Measurements from ENCODE around the gene CAPN12. TPM values are rescaled to one million over a fixed set of nuclear protein-coding genes. Genes with fewer than 3 reads are reported as not detected.

The CAPN12 gene
- total and polyA plus RNA-seq, 2 experiments from 2014 or later, result 19.1 to 20.5 TPM

DNA sequence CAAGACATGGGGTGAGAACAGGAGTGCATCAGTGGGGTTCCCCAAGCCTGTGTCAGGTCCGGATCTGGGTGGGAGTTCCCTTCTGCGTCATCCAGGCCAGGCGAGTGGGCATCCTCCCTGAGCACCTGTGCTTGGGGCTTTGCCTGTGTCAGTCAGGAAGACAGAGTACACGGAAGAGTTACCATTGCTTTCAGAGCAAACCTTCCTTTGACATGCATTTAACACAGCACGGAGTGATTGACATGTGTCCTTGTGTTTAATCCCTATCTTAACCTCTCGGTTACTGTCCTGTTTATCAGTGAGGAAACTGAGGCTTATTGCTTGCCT is 47.6 kb downstream of the CAPN12 start (continued):
- TF ChIP-seq, protein P1, sequence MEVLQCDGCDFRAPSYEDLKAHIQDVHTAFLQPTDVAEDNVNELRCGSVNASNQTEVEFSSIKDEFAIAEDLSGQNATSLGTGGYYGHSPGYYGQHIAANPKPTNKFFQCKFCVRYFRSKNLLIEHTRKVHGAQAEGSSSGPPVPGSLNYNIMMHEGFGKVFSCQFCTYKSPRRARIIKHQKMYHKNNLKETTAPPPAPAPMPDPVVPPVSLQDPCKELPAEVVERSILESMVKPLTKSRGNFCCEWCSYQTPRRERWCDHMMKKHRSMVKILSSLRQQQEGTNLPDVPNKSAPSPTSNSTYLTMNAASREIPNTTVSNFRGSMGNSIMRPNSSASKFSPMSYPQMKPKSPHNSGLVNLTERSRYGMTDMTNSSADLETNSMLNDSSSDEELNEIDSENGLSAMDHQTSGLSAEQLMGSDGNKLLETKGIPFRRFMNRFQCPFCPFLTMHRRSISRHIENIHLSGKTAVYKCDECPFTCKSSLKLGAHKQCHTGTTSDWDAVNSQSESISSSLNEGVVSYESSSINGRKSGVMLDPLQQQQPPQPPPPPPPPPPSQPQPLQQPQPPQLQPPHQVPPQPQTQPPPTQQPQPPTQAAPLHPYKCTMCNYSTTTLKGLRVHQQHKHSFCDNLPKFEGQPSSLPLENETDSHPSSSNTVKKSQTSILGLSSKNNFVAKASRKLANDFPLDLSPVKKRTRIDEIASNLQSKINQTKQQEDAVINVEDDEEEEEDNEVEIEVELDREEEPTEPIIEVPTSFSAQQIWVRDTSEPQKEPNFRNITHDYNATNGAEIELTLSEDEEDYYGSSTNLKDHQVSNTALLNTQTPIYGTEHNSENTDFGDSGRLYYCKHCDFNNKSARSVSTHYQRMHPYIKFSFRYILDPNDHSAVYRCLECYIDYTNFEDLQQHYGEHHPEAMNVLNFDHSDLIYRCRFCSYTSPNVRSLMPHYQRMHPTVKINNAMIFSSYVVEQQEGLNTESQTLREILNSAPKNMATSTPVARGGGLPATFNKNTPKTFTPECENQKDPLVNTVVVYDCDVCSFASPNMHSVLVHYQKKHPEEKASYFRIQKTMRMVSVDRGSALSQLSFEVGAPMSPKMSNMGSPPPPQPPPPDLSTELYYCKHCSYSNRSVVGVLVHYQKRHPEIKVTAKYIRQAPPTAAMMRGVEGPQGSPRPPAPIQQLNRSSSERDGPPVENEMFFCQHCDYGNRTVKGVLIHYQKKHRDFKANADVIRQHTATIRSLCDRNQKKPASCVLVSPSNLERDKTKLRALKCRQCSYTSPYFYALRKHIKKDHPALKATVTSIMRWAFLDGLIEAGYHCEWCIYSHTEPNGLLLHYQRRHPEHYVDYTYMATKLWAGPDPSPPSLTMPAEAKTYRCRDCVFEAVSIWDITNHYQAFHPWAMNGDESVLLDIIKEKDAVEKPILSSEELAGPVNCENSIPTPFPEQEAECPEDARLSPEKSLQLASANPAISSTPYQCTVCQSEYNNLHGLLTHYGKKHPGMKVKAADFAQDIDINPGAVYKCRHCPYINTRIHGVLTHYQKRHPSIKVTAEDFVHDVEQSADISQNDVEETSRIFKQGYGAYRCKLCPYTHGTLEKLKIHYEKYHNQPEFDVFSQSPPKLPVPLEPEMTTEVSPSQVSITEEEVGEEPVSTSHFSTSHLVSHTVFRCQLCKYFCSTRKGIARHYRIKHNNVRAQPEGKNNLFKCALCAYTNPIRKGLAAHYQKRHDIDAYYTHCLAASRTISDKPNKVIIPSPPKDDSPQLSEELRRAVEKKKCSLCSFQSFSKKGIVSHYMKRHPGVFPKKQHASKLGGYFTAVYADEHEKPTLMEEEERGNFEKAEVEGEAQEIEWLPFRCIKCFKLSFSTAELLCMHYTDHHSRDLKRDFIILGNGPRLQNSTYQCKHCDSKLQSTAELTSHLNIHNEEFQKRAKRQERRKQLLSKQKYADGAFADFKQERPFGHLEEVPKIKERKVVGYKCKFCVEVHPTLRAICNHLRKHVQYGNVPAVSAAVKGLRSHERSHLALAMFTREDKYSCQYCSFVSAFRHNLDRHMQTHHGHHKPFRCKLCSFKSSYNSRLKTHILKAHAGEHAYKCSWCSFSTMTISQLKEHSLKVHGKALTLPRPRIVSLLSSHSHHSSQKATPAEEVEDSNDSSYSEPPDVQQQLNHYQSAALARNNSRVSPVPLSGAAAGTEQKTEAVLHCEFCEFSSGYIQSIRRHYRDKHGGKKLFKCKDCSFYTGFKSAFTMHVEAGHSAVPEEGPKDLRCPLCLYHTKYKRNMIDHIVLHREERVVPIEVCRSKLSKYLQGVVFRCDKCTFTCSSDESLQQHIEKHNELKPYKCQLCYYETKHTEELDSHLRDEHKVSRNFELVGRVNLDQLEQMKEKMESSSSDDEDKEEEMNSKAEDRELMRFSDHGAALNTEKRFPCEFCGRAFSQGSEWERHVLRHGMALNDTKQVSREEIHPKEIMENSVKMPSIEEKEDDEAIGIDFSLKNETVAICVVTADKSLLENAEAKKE (CRISPR knock-in tag; IDR thresholded peaks at IDR 0.05), result no peak
- TF ChIP-seq, protein P2, sequence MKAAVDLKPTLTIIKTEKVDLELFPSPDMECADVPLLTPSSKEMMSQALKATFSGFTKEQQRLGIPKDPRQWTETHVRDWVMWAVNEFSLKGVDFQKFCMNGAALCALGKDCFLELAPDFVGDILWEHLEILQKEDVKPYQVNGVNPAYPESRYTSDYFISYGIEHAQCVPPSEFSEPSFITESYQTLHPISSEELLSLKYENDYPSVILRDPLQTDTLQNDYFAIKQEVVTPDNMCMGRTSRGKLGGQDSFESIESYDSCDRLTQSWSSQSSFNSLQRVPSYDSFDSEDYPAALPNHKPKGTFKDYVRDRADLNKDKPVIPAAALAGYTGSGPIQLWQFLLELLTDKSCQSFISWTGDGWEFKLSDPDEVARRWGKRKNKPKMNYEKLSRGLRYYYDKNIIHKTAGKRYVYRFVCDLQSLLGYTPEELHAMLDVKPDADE (IDR thresholded peaks at IDR 0.05), result no peak
- TF ChIP-seq NANOG (IDR thresholded peaks at IDR 0.05; ENCODE audit: borderline replicate concordance) (no peak), EZH2 (IDR thresholded peaks at IDR 0.05; ENCODE audit: low read depth, unreplicated experiment) (no peak), ZNF114 (CRISPR knock-in tag; IDR thresholded peaks at IDR 0.05) (no peak), EZH2phosphoT487 (IDR thresholded peaks at IDR 0.05; ENCODE audit: unreplicated experiment) (no peak)

DNA sequence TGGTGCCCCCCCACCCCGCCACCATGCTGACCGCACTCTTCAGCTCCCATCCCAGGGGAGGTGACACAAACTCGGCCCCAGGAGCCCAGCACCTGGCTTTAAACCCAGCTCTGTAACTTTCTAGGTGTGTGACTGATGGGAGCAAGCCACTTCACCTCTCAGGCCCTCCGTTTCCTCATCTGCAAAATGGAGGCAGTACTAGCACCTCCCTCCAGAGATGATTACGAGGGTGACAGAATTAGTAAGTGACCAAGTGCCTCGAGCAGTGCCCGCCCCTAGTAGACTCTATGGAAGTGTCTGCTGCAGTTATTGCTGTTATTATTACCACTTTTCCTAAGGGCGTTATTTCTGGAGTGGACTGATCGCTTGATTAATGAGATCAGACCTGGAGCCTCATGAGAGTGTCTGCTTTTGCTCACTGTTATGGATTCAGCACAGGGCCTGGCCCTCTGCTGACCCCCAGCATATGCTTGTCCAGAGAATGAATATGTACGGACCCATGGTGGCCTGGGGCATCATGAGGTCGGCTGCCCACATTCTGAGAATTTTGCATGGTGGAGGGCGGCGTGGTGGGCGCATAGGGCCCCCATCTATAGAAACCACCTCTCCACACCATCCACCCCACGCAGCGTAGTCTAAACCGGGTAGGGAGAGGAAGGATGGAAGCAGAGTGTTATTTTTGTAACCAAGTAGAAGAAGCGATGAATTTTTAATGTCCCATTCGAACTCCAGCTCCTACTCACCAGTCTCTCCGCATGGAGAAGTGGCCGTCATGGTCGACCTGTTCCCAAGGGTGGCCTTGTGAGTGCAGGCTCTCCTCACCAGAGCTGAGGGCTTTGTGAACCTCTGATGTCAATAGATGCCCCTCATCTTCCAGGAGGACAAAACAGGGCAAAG is 48.2 kb downstream of the CAPN12 start:
- H3K27me3 ChIP-seq (ENCODE audit: insufficient read depth), result no peaks in the 10 kb centered on the region
- H3K9me3 Mint-ChIP-seq, result no peaks in the 10 kb centered on the region
- peak overlapping the region; percentile 55; the same call in 1 of the 2 replicates for H3K27ac ChIP-seq (ENCODE audit: low read depth)
- H3K36me3 Mint-ChIP-seq (ENCODE audit: low read depth), result peaks cover 39% of the 10 kb centered on the region
- H3K4me3 ChIP-seq, result no peak overlapping the region
- H3K36me3 ChIP-seq (ENCODE audit: insufficient read depth), result peaks cover 4% of the 10 kb centered on the region; the same call in 1 of the 2 replicates
- no peak for ATAC-seq
- H3F3A ChIP-seq (replicated peaks; ENCODE audit: low read depth), result peaks cover 9% of the 10 kb centered on the region; the same call in 1 of the 2 replicates
- H3K4me3 Mint-ChIP-seq, result no peak overlapping the region
- no peaks in the 10 kb centered on the region for H3K9me2 ChIP-seq (ENCODE audit: insufficient read depth)
- H3K4me1 Mint-ChIP-seq, result peaks cover 75% of the 10 kb centered on the region
- H3K79me2 ChIP-seq (replicated peaks; ENCODE audit: insufficient read depth), result peaks cover 94% of the 10 kb centered on the region
- H2AFZ ChIP-seq, result no peak overlapping the region
- peaks cover 46% of the 10 kb centered on the region for H3K4me1 ChIP-seq (ENCODE audit: insufficient read depth)
- H3K27me3 Mint-ChIP-seq (ENCODE audit: insufficient read depth, low read depth, poor library complexity), result peaks cover 30% of the 10 kb centered on the region
- no peak for DNase-seq (ENCODE audit: low spot score)
- peaks cover 30% of the 10 kb centered on the region for H4K20me1 ChIP-seq (replicated peaks; ENCODE audit: insufficient read depth)
- H3K27ac Mint-ChIP-seq, result peak overlapping the region; percentile 79
- H3K4me2 ChIP-seq, result no peak overlapping the region
- TF ChIP-seq JUNB (IDR thresholded peaks at IDR 0.05; ENCODE audit: unreplicated experiment) (no peak), EZH2phosphoT487 (IDR thresholded peaks at IDR 0.05; ENCODE audit: unreplicated experiment) (no peak)
- TF ChIP-seq, protein P3, sequence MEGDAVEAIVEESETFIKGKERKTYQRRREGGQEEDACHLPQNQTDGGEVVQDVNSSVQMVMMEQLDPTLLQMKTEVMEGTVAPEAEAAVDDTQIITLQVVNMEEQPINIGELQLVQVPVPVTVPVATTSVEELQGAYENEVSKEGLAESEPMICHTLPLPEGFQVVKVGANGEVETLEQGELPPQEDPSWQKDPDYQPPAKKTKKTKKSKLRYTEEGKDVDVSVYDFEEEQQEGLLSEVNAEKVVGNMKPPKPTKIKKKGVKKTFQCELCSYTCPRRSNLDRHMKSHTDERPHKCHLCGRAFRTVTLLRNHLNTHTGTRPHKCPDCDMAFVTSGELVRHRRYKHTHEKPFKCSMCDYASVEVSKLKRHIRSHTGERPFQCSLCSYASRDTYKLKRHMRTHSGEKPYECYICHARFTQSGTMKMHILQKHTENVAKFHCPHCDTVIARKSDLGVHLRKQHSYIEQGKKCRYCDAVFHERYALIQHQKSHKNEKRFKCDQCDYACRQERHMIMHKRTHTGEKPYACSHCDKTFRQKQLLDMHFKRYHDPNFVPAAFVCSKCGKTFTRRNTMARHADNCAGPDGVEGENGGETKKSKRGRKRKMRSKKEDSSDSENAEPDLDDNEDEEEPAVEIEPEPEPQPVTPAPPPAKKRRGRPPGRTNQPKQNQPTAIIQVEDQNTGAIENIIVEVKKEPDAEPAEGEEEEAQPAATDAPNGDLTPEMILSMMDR (conservative IDR thresholded peaks at IDR 0.05; ENCODE audit: low read depth in 2 of 2), result no peak
